DMS 273 (cell line): ENCODE results near the gene OR10AD1.
A peak's percentile ranks its signal among the peaks of the same experiment; 100 is the strongest.
"Not testable (repeated sequence)": the region's sequence is repeated elsewhere in the genome, so short reads cannot be mapped to it uniquely, and the experiment has no call there.

Source experiments
- DNase-seq: peaks from one replicate; lab custom pipeline; 2025; ENCODE audit not compliant: unreplicated experiment; lab: John Stamatoyannopoulos, UW

OR10AD1 gene

GRCh38 chr12:48163150-48163747, 39.8 kb downstream of the OR10AD1 start:
- DNase-seq, result no peak

GRCh38 chr12:48160807-48161206, 42.3 kb downstream of the OR10AD1 start:
- DNase-seq, result peak; percentile 17

GRCh38 chr12:48160046-48160445, 43.0 kb downstream of the OR10AD1 start:
- no peak for DNase-seq

- no peak for DNase-seq
Observed at GRCh38 chr12:48157889-48158370, 45.2 kb downstream of the OR10AD1 start.

GRCh38 chr12:48157018-48157888, 45.8 kb downstream of the OR10AD1 start, which contains the start of gene ASB8:
Gene ASB8 (minus strand): TSS chr12:48157515. CDS start chr12:48153496, 4,019 bp downstream.
- peak; percentile 97 for DNase-seq

GRCh38 chr12:48156652-48157017, 46.5 kb downstream of the OR10AD1 start:
- no peak for DNase-seq

GRCh38 chr12:48155786-48156185, 47.3 kb downstream of the OR10AD1 start:
- not testable (repeated sequence) for DNase-seq
